GM12878 (cell line): Measurements from ENCODE around the gene COL13A1. TPM values are rescaled to one million over a fixed set of nuclear protein-coding genes. Genes with fewer than 3 reads are reported as not detected.

ENCODE experiments used
- ATAC-seq: fragments of 200-7000 bp; cut with Tn5 transposase; 3 replicates; pipeline ENCODE4 v1.9.1; 2020; ENCODE audit warnings: mild to moderate bottlenecking, moderate library complexity
- BruUV-seq: library from RNA; stranded (reverse); fragments of 400-500 nt; replicated peaks from 2 replicates; lab custom pipeline; 2021; lab: Mats Ljungman, UMichigan
- CTCF ChIA-PET: fragments of 300-600 bp; sonication (Branson Sonifier 250); formaldehyde crosslinking; extraction: SDS; loops from one replicate; lab custom pipeline; 2021; ENCODE audit warnings: inconsistent platforms; lab: Yijun Ruan, JAX
- POLR2A ChIA-PET: fragments of 350-600 bp; formaldehyde crosslinking; extraction: SDS; loops from one replicate; lab custom pipeline; 2021; ENCODE audit warnings: inconsistent platforms; lab: Charles Lee
- RAD21 ChIA-PET: fragments of 300-600 bp; sonication (Branson Sonifier 250); formaldehyde crosslinking; loops from one replicate; lab custom pipeline; 2023; ENCODE audit warnings: antibody characterized with exemption; ENCODE audit not compliant: unreplicated experiment; lab: Charles Lee
- SMC1A ChIA-PET: fragments of 300-600 bp; sonication (Branson Sonifier 250); formaldehyde crosslinking; loops from one replicate; lab custom pipeline; 2023; ENCODE audit not compliant: unreplicated experiment, uncharacterized antibody; lab: Charles Lee
- DNase-seq: peaks from one replicate; pipeline ENCODE4 v3.0.0-alpha.2; 2011; ENCODE audit warnings: low read depth, low spot score
- FAIRE-seq: peaks from 3 replicates; lab custom pipeline; 2011; peaks lifted over from hg19 to GRCh38; lab: Jason Lieb, UNC
- H2AFZ ChIP-seq: 2 replicates; pipeline ENCODE4 v1.6.0; 2011; ENCODE audit warnings: low read depth, low read length, control low read depth; ENCODE audit not compliant: control insufficient read depth
- H3K27ac ChIP-seq: 2 replicates; pipeline ENCODE4 v1.5.1; 2011; ENCODE audit warnings: control low read depth; ENCODE audit not compliant: control insufficient read depth, insufficient read depth
- H3K27me3 ChIP-seq, 2 experiments: replicated peaks in 1 of 2; 2 replicates each; pipeline versions ENCODE4 v1.6.0 to v1.6.1; 2011; ENCODE audit warnings: low read length in 1 of 2; ENCODE audit not compliant: control insufficient read depth in 2 of 2, insufficient read depth in 2 of 2
- H3K36me3 ChIP-seq, 2 experiments: 2 replicates each; pipeline ENCODE4 v1.5.1; 2011; ENCODE audit warnings: low read length in 1 of 2; ENCODE audit not compliant: control insufficient read depth in 2 of 2, insufficient read depth in 2 of 2
- H3K4me1 ChIP-seq: 2 replicates; pipeline ENCODE4 v1.6.1; 2011; ENCODE audit warnings: mild to moderate bottlenecking, low read length, moderate library complexity, mixed read lengths; ENCODE audit not compliant: control insufficient read depth, insufficient read depth
- H3K4me2 ChIP-seq: 2 replicates; pipeline ENCODE4 v1.6.0; 2011; ENCODE audit warnings: control low read depth; ENCODE audit not compliant: control insufficient read depth, insufficient read depth
- H3K4me3 ChIP-seq: fragments of 200-600 bp; sonication (generic); 2 replicates; pipeline ENCODE4 v1.5.1; 2016
- H3K79me2 ChIP-seq: 2 replicates; pipeline ENCODE4 v1.6.0; 2011; ENCODE audit warnings: low read length; ENCODE audit not compliant: control insufficient read depth, insufficient read depth
- H3K9ac ChIP-seq: 2 replicates; pipeline ENCODE4 v1.8.0; 2011; ENCODE audit warnings: low read length, control low read depth, mixed read lengths; ENCODE audit not compliant: control insufficient read depth, insufficient read depth
- H3K9me3 ChIP-seq: replicated peaks from 3 replicates; pipeline ENCODE4 v1.5.1; 2011; ENCODE audit warnings: mild to moderate bottlenecking, low read length; ENCODE audit not compliant: control insufficient read depth, insufficient read depth
- H4K20me1 ChIP-seq: 2 replicates; pipeline ENCODE4 v1.6.0; 2011; ENCODE audit not compliant: control insufficient read depth, insufficient read depth
- CBX3 ChIP-seq: fragments of 200-600 bp; sonication (generic); IDR thresholded peaks from 2 replicates; pipeline ENCODE4 v1.6.1; 2016; ENCODE audit warnings: low read depth, borderline replicate concordance
- EGR1 ChIP-seq, 2 experiments: IDR thresholded peaks; 1 replicate in 1 of 2; 2 replicates in 1 of 2; pipeline ENCODE4 v1.6.1; 2011 to 2012; ENCODE audit warnings: low read depth in 2 of 2, low read length in 2 of 2, borderline replicate concordance in 1 of 2, mild to moderate bottlenecking in 1 of 2, moderate library complexity in 1 of 2
- HCFC1 ChIP-seq: fragments of 150-350 bp; IDR thresholded peaks from 2 replicates; pipeline ENCODE4 v1.6.1; 2014; ENCODE audit warnings: low read length
- JUND ChIP-seq: IDR thresholded peaks from 2 replicates; pipeline ENCODE4 v1.6.1; 2012; ENCODE audit warnings: low read depth, mild to moderate bottlenecking, low read length, improper control_type of control experiment, moderate library complexity
- NR2C1 ChIP-seq: fragments of 450-650 bp; IDR thresholded peaks from 2 replicates; pipeline ENCODE4 v1.6.1; 2017; ENCODE audit warnings: antibody characterized with exemption, mild to moderate bottlenecking, moderate library complexity
- NR2F1 ChIP-seq: fragments of 450-650 bp; conservative IDR thresholded peaks from 2 replicates; pipeline ENCODE4 v1.6.1; 2017; ENCODE audit warnings: mild to moderate bottlenecking
- PML ChIP-seq: IDR thresholded peaks from 2 replicates; pipeline ENCODE4 v1.6.1; 2012; ENCODE audit warnings: low read length, inconsistent platforms
- RAD21 ChIP-seq: IDR thresholded peaks from 2 replicates; pipeline ENCODE4 v1.6.1; 2011; ENCODE audit warnings: mild to moderate bottlenecking, low read depth, low read length, moderate library complexity; ENCODE audit not compliant: insufficient read depth
- SMARCA5 ChIP-seq: fragments of 450-650 bp; IDR thresholded peaks from 2 replicates; pipeline ENCODE4 v1.6.1; 2017; ENCODE audit warnings: mild to moderate bottlenecking
- SP1 ChIP-seq: IDR thresholded peaks from one replicate; pipeline ENCODE4 v1.6.1; 2011; ENCODE audit warnings: low read depth, low read length
- WGBS: methylation state at CpG from one replicate; pipeline ENCODE4 v1.1.6; 2016; ENCODE audit warnings: low lambda C conversion rate; ENCODE audit not compliant: insufficient replicate concordance, insufficient coverage; ENCODE audit errors: missing lambda C conversion rate; 5-methylcytosine and 5-hydroxymethylcytosine counted together
- in situ Hi-C: fragments of 300-500 bp; cut with MboI; formaldehyde crosslinking; loops from 9 replicates; pipeline ENCODE4 v1.14.3; 2018; ENCODE audit warnings: mixed read lengths
- intact Hi-C: fragments of 100-400 bp; cut with micrococcal nuclease; formaldehyde crosslinking; loops from one replicate; pipeline ENCODE4 v1.14.2; 2022; ENCODE audit not compliant: unreplicated experiment
- polyA plus RNA-seq, 11 experiments: library from polyadenylated mRNA; depleted of rRNA in 4 of 11; unstranded in 6 of 11; stranded (reverse) in 5 of 11; fragments of >200 nt; fragmentation: Nextera tagmentation in 4 of 11; fragmentation: Illumina TruSeq in 1 of 11; extraction: Ambion mirVana in 4 of 11; extraction: Trizol in 1 of 11; gene quantifications; 1 replicate in 1 of 11; 2 replicates in 10 of 11; pipeline versions ENCODE4 v1.2.1 to v1.2.3, GENCODE V29; 2011 to 2016; ENCODE audit warnings: inconsistent platforms in 2 of 11, missing spikeins in 2 of 11, low read depth in 1 of 11
- total RNA-seq, 4 experiments: library from RNA; depleted of rRNA in 3 of 4; stranded (reverse); fragments of >200 nt in 3 of 4; fragmentation: Illumina TruSeq in 1 of 4; extraction: Trizol in 1 of 4; gene quantifications; 2 replicates each; pipeline versions ENCODE4 v1.2.1 to v1.2.3, GENCODE V29; 2013 to 2021

COL13A1 gene
- total and polyA plus RNA-seq, 10 of the 15 experiments (the other 5 are each of a cell fraction or from before 2014, with no cell fraction given): 0.03 to 0.15 (median 0.05) TPM; not detected in 7

- SMC1A ChIA-PET: interaction anchor here (1.0 to 1.7 kb wide), 3 partner anchors 15 to 171 kb away, joined by 3 to 4 read pairs (median 3); no protein-coding TSS in a partner anchor
- H3K27me3 ChIP-seq: peaks cover 0 to 1% of the 10 kb centered on the region in 2 experiments; a peak in 2 of 4 replicates
- BruUV-seq: no TSS peak
- no peak overlapping the region for H3K4me2 ChIP-seq
- TF ChIP-seq HCFC1: no peak
- no peak for TF ChIP-seq PML
- TF ChIP-seq EGR1 (IDR thresholded peaks at IDR 0.05; ENCODE audit: borderline replicate concordance in 1 of 2, low read depth in 2 of 2, low read length in 2 of 2): no peak
- no peak for TF ChIP-seq RAD21
- TF ChIP-seq NR2C1: no peak
- no peak for TF ChIP-seq NR2F1
- TF ChIP-seq JUND: no peak
- no peak for TF ChIP-seq SMARCA5
- no peak for TF ChIP-seq SP1
- no peak for TF ChIP-seq CBX3
- no peak overlapping the region for H2AFZ ChIP-seq
- POLR2A ChIA-PET: no interaction called here
- intact Hi-C loops: loop anchor here (2.0 kb wide), 1 partner anchor 127 kb away; no protein-coding TSS in a partner anchor
- 44% methylated on average over 5 of the region's 6 CpGs for WGBS
- FAIRE-seq: no peak
- in situ Hi-C loops: no loop called here
- CTCF ChIA-PET: interaction anchor here (0.9 to 3.7 kb wide), 9 partner anchors 8 to 577 kb away, joined by 3 to 19 read pairs (median 5); no protein-coding TSS in a partner anchor
- no peaks in the 10 kb centered on the region for H3K9me3 ChIP-seq
- H3K79me2 ChIP-seq: no peaks in the 10 kb centered on the region
- no peak overlapping the region for H3K27ac ChIP-seq
- no peaks in the 10 kb centered on the region for H3K4me1 ChIP-seq
- DNase-seq: no peak
- H3K4me3 ChIP-seq: no peak overlapping the region
- no peak overlapping the region for H3K9ac ChIP-seq
- RAD21 ChIA-PET: interaction anchor here (1.7 kb wide), 1 partner anchor 172 kb away, joined by 3 read pairs; no protein-coding TSS in a partner anchor
- H3K36me3 ChIP-seq: no peaks in the 10 kb centered on the region
- H4K20me1 ChIP-seq: no peaks in the 10 kb centered on the region
- no peak for ATAC-seq
These were observed 14.0 kb upstream of the COL13A1 start for GRCh38 chr10:69787681-69788080.
